Measurements from ENCODE around the gene UPF3A.
"Not testable (repeated sequence)": the region's sequence is repeated elsewhere in the genome, so short reads cannot be mapped to it uniquely, and the experiment has no call there.

UPF3A gene

DNA sequence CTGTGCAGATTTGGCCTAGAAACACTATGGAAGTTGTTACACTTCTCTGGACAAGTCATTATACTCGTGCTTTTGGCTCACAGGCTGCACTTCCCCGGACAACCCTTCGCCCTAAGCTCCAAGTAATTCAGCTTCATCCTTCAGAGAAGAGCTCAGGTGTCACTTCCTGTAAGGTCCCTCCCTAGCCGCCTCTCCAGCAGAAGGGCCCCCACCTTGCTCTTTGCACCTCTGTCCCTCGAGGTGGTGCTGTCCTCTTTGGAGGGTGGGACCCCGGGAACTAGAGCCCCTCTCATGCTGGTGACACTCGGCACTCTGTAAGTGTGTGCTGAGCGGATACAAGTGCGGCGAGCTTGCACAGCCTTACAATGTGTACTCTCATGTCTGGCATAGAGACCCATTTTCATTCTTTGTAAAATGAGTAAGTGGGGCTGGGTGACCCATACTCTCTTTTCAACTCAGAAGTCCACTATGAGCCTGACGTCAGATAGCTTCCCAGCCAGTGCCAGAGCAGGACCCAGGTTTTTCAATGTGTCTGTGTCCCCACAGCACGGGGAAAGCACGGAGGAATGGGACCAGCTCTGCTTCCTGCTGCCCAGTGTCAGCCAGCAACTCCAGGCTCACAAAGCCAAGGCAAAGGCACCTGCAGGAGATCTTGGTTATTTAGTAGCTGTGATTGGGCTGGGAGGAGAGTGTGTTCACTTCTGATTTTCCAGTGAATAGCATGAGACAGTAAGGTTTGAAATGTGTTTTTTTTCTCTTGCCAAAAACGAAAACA is 59.8 kb downstream of the UPF3A start:
- H3K4me3 ChIP-seq (replicated peaks; ENCODE audit: low read depth, low read length) = no peak overlapping the region
- DNase-seq (ENCODE audit: low read depth) = no peak
- TF ChIP-seq, protein P1, sequence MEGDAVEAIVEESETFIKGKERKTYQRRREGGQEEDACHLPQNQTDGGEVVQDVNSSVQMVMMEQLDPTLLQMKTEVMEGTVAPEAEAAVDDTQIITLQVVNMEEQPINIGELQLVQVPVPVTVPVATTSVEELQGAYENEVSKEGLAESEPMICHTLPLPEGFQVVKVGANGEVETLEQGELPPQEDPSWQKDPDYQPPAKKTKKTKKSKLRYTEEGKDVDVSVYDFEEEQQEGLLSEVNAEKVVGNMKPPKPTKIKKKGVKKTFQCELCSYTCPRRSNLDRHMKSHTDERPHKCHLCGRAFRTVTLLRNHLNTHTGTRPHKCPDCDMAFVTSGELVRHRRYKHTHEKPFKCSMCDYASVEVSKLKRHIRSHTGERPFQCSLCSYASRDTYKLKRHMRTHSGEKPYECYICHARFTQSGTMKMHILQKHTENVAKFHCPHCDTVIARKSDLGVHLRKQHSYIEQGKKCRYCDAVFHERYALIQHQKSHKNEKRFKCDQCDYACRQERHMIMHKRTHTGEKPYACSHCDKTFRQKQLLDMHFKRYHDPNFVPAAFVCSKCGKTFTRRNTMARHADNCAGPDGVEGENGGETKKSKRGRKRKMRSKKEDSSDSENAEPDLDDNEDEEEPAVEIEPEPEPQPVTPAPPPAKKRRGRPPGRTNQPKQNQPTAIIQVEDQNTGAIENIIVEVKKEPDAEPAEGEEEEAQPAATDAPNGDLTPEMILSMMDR (IDR thresholded peaks at IDR 0.05; ENCODE audit: low read length, missing control alignments) = no peak

DNA sequence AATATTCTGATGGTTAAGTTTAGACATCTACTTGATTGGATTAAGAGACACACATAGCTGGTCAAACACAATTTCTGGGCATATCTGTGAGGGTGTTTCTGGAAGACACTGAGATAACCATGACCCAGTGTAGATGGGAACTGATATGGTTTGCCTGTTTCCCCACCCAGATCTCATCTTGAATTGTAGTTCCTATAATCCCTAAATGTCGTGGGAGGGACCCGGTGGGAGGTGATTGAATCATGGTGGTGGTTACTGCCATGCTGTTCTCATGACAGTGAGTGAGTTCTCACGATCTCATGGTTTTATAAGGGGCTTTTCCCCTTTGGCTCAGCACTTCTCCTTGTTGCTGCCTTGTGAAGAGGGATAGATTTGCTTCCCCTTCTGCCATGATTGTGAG is 65.9 kb downstream of the UPF3A start:
- not testable (repeated sequence) for H3K4me3 ChIP-seq (replicated peaks; ENCODE audit: low read depth, low read length); DNase-seq (ENCODE audit: low read depth)

DNA sequence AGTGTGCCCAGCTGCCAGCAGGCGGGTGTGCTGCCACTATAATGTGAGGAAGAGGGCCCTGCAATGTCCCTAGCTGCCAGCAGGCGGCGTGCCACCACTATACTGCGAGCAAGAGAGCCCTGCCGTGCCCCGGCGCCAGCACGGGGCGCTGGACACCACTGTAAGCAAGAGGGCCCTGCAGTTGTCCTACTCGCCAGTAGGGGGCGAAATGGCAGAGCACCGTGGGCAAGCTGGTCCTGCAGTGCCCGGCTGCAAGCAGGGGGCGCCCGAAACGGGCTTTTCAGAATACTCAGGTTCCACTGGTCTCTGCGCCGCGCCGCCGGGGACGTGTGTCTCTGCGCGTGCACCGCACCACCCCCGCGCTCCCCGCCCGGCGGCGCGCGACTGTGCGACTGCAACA is 71.4 kb downstream of the UPF3A start:
- DNase-seq (ENCODE audit: low read depth); H3K4me3 ChIP-seq (replicated peaks; ENCODE audit: low read depth, low read length): not testable (repeated sequence)
- TF ChIP-seq, protein P1 (IDR thresholded peaks at IDR 0.05; ENCODE audit: low read length, missing control alignments) = peak; percentile 26

DNA sequence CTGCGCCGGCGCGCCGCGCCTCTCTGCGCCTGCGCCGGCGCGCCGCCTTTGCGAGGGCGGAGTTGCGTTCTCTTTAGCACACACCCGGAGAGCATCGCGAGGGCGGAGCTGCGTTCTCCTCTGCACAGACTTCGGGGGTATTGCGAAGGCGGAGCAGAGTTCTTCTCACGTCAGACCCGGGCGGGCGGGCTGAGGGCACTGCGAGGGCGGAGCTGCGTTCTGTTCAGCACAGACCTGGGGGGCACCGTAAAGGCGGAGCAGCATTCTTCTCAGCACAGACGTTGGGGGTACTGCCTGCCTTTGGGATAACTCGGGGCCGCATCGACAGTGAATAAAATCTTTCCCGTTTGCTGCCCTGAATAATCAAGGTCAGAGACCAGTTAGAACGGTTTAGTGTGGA is 72.0 kb downstream of the UPF3A start:
- not testable (repeated sequence) for H3K4me3 ChIP-seq (replicated peaks; ENCODE audit: low read depth, low read length); DNase-seq (ENCODE audit: low read depth)

Measured in fibroblast of pulmonary artery (primary cell).